ENCODE results near the gene PCIF1. TPM values are rescaled to one million over a fixed set of nuclear protein-coding genes. Genes with fewer than 3 reads are reported as not detected.
A peak's percentile ranks its signal among the peaks of the same experiment; 100 is the strongest.

PCIF1 gene
- total RNA-seq (2014; rRNA removed; shearing (Covaris generic)) = 5.2 and 9.6 TPM in 2 replicates

DNA sequence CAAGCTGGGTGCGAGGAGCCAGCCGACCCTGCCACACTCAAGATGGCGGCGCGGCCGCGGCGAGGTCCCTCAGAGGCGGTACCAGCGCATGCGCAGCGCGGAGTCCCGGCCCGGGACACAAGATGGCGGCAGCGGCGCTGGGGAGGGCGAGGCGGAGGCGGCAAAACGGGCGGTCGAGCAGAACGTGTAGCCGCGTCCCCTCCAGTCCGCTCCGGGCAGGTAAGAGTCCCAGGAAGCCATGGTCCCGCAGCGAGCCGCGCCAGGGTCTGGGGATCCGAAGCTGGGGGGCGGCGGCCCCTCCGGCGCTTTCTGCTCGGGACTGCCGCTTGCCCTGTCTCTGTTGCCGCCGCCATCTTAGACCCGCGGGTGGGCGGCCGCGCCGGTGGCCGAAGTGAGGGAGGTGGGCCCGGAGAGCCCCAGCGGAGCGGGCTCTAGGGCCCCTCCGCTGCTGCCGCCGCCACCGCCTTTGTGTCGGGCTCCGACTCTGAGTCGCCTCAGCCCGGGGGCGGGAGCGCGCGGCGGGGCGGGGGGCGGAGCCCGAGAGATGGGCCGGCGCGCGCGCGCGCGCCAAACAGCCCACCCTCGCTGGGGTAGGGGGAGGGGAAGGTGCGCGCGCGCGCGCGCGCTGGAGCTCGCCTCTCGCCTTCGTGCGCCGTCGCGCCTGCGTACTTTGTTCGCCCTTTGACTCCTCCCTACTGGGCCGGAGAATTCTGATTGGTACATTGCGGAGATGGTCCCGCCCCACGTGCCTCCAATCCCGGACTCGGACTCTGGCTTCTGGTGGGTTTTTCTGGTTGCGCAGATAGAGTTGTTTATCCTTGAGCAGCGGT, at the start of gene PCIF1:
TSS of gene PCIF1 (plus strand) at position 98 of the 830 bp plus-strand sequence. CDS start 4,317 bp downstream, outside the sequence.
- H3K27me3 ChIP-seq (replicated peaks) = no peaks in the 10 kb centered on the region
- H3K4me3 ChIP-seq = peak within 1 kb of the TSS; percentile 96
- DNase-seq (ENCODE audit: low read depth in 1 of 2, low spot score in 2 of 2) = peak; percentile 98 to 99
- H3K36me3 ChIP-seq = peaks cover 40% of the 10 kb centered on the region
- no peaks in the 10 kb centered on the region for H3K9me3 ChIP-seq (replicated peaks)
- H3K27ac ChIP-seq = peak within 1 kb of the TSS; percentile 99
- peaks cover 7% of the 10 kb centered on the region for H3K4me1 ChIP-seq (replicated peaks)

DNA sequence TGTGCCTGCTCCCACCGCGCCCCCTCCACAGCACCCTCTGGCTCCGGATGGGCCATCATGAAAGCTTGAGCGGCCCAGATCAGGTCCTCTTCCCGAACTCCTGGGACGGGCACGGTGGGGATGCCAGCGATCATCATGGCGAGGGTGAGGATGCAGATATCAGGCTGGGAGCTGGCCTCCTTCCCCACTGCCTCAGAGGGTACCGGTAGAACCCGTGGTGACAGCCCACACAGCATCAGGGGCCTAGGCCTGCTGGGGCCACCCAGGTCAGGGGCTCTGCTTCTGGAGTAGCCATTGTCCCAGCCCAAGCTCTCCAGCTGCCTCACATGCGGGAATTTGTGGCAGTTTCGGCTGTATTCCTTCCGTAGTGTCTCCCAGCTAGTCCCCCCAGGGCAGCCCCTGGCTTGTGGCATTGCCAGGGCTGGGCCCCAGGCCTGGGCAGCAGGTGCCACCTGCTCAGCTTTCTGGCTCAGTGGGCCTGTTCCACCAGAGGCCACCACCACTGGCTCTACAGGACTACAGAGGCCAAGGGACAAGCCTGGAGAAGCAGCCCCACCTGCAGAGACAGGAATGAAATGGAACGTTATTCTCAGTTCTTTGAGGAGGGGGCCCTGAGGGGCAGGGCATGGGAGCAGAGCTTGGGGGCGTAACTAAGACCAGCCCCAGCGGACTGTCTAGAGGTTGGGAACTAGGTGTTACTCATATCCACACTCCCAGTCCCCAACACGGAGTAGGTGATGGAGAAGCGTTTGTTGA, 47.7 kb upstream of the PCIF1 start:
- Histone ChIP-seq H3K27ac (no peak overlapping the region), H3K9me3 (replicated peaks) (no peaks in the 10 kb centered on the region), H3K27me3 (replicated peaks) (no peaks in the 10 kb centered on the region), H3K36me3 (peaks cover 54% of the 10 kb centered on the region), H3K4me1 (replicated peaks) (peaks cover 27% of the 10 kb centered on the region), H3K4me3 (no peak overlapping the region)
- no peak for DNase-seq (ENCODE audit: low read depth in 1 of 2, low spot score in 2 of 2)

DNA sequence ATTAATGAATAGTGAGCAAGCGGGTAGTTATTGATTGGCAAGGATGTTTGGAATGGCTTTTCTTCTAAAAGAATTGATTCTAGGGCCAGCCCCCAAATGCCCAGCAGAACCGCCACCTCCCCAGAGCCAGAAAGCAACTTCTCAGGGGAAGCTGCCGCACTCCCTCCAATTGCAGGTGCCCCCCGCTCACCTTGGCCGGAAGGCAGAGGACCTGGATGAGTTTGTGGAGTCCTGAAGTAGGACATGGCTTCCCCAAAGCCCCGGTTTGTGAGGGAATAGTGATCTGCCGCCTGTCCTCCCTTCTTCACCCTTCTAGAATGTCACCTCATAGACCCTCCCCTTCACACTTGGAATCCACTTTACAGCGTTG, 47.2 kb upstream of the PCIF1 start, which contains the start of gene SPATA25:
TSS of gene SPATA25 (minus strand) at position 277 of the 370 bp plus-strand sequence. CDS start at position 245, 32 bp downstream.
- Histone ChIP-seq H3K4me1 (replicated peaks) (peaks cover 33% of the 10 kb centered on the region), H3K27me3 (replicated peaks) (no peaks in the 10 kb centered on the region), H3K27ac (no peak within 1 kb of the TSS), H3K4me3 (no peak within 1 kb of the TSS), H3K36me3 (peaks cover 51% of the 10 kb centered on the region), H3K9me3 (replicated peaks) (no peaks in the 10 kb centered on the region)
- DNase-seq (ENCODE audit: low read depth in 1 of 2, low spot score in 2 of 2) = no peak

DNA sequence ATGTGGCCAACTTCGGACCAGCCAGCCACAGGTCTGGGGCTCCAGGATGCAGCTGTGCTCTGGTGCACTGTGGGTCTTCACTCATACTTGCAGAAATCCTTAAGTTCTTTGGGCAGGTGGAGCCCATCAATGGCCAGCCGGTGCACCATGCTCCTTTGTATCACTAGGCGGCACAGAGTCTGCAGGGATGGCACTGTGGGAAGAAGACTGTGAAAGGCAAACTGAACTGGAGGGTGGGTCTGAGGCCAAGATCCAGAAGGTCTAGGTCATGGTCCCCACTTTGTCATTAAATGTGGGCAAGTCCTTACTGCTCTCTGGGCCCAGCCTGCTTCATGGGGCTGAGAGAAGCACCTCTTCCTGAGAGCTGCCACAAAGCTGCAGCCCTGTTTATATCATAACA, 45.8 kb upstream of the PCIF1 start:
- DNase-seq (ENCODE audit: low read depth in 1 of 2, low spot score in 2 of 2) = no peak
- no peak overlapping the region for H3K27ac ChIP-seq
- H3K36me3 ChIP-seq = peaks cover 48% of the 10 kb centered on the region
- no peaks in the 10 kb centered on the region for H3K9me3 ChIP-seq (replicated peaks)
- H3K27me3 ChIP-seq (replicated peaks) = no peaks in the 10 kb centered on the region
- H3K4me1 ChIP-seq (replicated peaks) = peaks cover 34% of the 10 kb centered on the region
- no peak overlapping the region for H3K4me3 ChIP-seq

DNA sequence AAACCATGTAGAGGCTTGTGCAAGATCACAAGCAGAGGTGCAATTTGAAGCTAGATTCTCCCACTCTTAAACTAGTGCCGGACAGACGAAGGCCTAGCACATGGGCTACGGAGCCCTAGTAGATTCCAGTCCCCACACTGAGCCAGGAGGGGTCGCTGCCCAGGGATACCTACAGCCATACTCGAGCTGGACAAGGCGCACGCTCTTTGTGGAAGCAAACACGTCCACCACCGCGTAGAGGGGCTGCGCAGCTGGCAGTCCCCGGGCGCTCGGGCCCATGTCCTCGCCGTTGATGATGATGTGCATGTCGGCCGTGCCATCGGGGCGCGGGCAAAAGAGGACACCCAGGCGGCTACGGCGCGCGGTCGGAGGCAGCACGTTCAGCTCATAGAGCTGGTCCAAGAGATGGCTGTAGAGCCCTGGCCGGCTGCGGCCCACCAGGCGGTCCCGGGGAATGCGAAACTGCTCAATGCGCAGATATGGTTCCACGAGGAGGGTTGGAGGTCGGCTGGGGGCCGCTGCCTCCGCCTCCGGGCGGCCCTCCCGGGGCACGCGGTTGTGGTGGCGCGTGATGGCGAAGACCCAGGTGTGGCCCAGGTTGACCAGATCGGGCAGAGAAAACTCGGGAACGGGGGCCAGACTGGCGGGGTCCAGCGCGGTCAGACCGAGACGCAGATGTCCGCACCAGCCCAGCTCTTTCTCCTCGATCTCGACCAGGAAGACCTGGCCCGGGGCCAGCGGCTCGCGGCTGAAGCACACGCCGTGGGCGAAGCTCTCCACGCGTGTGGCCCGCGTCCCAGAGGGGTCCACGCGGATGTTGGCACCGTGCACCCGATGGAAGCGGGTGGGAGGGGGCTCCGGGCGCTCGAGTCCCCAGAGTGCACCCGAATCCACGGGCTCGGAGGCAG, 44.2 kb upstream of the PCIF1 start:
- DNase-seq (ENCODE audit: low read depth in 1 of 2, low spot score in 2 of 2) = peak; percentile 71 to 86
- H3K9me3 ChIP-seq (replicated peaks) = no peaks in the 10 kb centered on the region
- H3K4me1 ChIP-seq (replicated peaks) = peaks cover 25% of the 10 kb centered on the region
- peak overlapping the region; percentile 26 for H3K27ac ChIP-seq
- peaks cover 44% of the 10 kb centered on the region for H3K36me3 ChIP-seq
- no peaks in the 10 kb centered on the region for H3K27me3 ChIP-seq (replicated peaks)
- peak overlapping the region; percentile 79 for H3K4me3 ChIP-seq

DNA sequence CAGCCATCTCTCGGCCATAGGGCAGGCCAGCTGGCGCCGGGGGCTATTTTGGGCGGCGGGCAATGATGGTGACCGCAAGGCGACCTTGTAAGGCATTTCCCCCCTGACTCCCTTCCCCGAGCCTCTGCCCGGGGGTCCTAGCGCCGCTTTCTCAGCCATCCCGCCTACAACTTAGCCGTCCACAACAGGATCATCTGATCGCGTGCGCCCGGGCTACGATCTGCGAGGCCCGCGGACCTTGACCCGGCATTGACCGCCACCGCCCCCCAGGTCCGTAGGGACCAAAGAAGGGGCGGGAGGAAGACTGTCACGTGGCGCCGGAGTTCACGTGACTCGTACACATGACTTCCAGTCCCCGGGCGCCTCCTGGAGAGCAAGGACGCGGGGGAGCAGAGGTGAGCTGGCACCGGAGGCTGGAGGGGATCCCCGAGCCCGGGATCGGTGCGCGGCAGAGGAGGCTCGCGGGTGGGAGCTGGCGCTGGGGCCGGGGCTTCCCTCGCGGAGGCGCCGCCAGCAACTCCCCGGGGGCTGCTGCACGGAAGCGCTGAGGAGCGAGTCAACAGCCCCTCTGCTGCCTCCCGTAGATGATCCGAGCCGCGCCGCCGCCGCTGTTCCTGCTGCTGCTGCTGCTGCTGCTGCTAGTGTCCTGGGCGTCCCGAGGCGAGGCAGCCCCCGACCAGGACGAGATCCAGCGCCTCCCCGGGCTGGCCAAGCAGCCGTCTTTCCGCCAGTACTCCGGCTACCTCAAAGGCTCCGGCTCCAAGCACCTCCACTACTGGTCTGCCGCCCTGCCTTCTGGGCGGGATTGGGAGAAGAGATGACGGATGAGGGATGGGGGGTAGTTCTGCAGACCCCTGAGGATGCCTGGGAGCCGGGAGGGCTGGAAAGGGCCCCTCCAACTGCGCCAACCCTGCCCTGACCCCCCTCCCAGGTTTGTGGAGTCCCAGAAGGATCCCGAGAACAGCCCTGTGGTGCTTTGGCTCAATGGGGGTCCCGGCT, 43.2 kb upstream of the PCIF1 start, which contains the start of the genes CTSA and NEURL2:
TSS of gene CTSA (plus strand) at position 351 of the 999 bp plus-strand sequence. CDS start at position 585, 234 bp downstream.
TSS of gene NEURL2 (minus strand) at position 224 of the 999 bp plus-strand sequence. CDS start at position 7, 217 bp downstream.
- peak; percentile 93 to 95 for DNase-seq (ENCODE audit: low read depth in 1 of 2, low spot score in 2 of 2)
- Histone ChIP-seq H3K9me3 (replicated peaks) (no peaks in the 10 kb centered on the region), H3K36me3 (peaks cover 41% of the 10 kb centered on the region), H3K27me3 (replicated peaks) (no peaks in the 10 kb centered on the region), H3K4me3 (peak within 1 kb of the TSS; percentile 79), H3K4me1 (replicated peaks) (peaks cover 24% of the 10 kb centered on the region), H3K27ac (peak within 1 kb of the TSS; percentile 26)

DNA sequence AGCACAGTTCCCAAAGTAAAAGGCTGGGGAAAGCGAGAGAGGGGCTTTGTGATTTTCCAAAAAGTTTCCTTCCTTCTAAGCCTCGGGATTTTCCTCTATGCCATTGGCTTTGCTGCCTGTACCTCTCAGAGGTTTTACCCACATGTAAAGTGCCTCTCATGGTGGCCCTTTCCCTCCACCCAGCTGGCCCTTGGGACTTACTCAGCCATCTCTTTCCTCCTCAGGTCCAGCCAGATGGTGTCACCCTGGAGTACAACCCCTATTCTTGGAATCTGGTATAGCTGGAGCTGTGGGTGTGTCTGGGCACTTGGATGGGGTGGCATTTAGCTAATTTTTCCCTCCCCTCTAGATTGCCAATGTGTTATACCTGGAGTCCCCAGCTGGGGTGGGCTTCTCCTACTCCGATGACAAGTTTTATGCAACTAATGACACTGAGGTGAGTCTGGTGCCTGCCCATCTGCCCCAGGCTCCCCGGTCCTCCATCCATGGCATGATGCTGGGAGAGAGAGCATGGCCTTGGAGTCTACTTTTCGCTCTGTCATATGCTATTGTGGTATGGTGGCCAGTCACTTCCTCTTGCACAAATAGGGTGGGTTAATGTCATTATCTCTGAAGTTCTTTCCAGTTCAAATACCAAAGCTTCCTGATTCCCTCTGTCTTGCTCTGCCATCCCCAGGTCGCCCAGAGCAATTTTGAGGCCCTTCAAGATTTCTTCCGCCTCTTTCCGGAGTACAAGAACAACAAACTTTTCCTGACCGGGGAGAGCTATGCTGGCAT, 42.2 kb upstream of the PCIF1 start:
- Histone ChIP-seq H3K36me3 (peaks cover 41% of the 10 kb centered on the region), H3K4me1 (replicated peaks) (peaks cover 24% of the 10 kb centered on the region), H3K4me3 (peak overlapping the region; percentile 79), H3K9me3 (replicated peaks) (no peaks in the 10 kb centered on the region), H3K27me3 (replicated peaks) (no peaks in the 10 kb centered on the region), H3K27ac (no peak overlapping the region)
- peak in 1 of 2 experiments; percentile 18 for DNase-seq (ENCODE audit: low read depth in 1 of 2, low spot score in 2 of 2)

DNA sequence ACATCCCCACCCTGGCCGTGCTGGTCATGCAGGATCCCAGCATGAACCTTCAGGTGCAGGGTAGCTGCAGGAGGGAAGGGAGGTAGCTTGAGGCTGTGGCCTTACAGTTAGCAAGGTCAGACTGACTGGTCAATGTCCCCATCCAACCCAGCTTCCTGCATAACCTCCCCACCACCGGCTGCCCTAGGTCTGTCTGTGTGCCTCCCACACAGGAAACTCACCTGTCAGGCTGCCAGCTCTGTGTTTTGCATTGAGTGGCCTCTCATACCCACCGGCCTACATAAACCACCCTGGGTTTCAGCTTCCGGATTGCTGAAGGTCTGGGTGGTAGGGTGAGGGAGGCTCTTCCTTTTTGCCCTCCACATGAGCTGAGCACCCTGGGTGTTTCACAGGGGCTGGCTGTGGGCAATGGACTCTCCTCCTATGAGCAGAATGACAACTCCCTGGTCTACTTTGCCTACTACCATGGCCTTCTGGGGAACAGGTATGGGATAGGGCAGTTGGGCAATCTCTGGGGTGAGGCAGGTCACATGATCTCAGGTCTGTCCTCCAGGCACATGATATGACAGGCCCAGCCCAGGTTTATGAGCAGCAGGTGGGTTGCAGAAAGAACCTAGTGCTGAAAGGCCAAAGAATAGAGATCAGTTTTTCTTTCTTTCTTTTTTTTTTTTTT, 41.5 kb upstream of the PCIF1 start:
- no peak overlapping the region for H3K4me3 ChIP-seq
- peaks cover 24% of the 10 kb centered on the region for H3K4me1 ChIP-seq (replicated peaks)

DNA sequence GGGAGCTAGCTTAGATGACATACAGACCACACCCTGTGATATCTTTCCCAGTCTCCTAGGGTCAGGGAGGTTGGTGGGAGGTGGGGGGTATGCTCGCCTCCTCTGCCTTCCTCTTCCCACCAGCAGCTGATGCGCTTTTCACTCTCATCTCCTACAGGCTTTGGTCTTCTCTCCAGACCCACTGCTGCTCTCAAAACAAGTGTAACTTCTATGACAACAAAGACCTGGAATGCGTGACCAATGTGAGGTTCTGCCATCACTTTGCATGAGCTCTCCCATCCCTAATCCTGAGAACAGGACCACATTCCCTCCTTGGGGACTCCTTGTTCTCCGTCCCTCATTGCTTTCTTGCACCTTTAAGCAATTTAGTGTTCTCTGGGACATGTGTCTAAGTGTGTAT, 40.7 kb upstream of the PCIF1 start:
- H3K4me3 ChIP-seq = no peak overlapping the region
- no peak overlapping the region for H3K27ac ChIP-seq
- peaks cover 24% of the 10 kb centered on the region for H3K4me1 ChIP-seq (replicated peaks)
- H3K9me3 ChIP-seq (replicated peaks) = no peaks in the 10 kb centered on the region
- peaks cover 41% of the 10 kb centered on the region for H3K36me3 ChIP-seq
- no peak for DNase-seq (ENCODE audit: low read depth in 1 of 2, low spot score in 2 of 2)
- H3K27me3 ChIP-seq (replicated peaks) = no peaks in the 10 kb centered on the region

More for the DNA sequence above, 41.5 kb upstream of the PCIF1 start:
- Histone ChIP-seq H3K27ac (no peak overlapping the region), H3K36me3 (peaks cover 41% of the 10 kb centered on the region), H3K27me3 (replicated peaks) (no peaks in the 10 kb centered on the region), H3K9me3 (replicated peaks) (no peaks in the 10 kb centered on the region)
- DNase-seq (ENCODE audit: low read depth in 1 of 2, low spot score in 2 of 2) = no peak

DNA sequence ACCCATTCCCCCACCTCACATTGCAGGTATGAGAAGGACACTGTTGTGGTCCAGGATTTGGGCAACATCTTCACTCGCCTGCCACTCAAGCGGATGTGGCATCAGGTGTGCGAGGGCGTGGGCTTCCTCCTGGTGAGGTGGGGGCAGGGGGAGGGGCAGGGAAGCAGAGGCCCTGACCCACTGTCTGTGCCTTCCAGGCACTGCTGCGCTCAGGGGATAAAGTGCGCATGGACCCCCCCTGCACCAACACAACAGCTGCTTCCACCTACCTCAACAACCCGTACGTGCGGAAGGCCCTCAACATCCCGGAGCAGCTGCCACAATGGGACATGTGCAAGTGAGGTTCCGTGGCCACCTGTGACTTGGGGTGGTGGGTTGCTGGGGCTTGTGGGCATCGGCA, 39.7 kb upstream of the PCIF1 start:
- no peaks in the 10 kb centered on the region for H3K27me3 ChIP-seq (replicated peaks)
- H3K4me3 ChIP-seq = no peak overlapping the region
- H3K4me1 ChIP-seq (replicated peaks) = peaks cover 23% of the 10 kb centered on the region
- no peak overlapping the region for H3K27ac ChIP-seq
- H3K9me3 ChIP-seq (replicated peaks) = no peaks in the 10 kb centered on the region
- peaks cover 41% of the 10 kb centered on the region for H3K36me3 ChIP-seq
- no peak for DNase-seq (ENCODE audit: low read depth in 1 of 2, low spot score in 2 of 2)

DNA sequence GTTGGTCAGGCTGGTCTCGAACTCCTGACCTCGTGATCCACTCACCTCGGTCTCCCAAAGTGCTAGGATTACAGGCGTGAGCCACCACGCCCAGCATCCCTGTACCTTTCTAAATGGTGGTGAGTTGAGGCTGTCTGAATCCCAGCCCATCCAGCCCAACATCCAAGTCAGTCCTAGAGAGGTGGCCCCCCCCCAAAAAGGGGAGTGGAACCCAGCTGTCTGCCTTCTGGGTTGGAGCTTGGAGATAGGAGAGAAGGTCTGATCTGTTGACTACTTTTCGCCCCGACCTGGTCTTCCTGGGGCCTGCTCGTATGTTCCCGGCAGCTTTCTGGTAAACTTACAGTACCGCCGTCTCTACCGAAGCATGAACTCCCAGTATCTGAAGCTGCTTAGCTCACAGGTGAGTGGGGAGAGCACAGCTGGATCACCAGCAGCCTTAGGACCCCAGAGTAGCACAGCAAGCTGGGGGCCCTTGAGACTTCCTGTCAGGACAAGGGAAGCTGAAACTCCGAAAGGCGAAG, 37.8 kb upstream of the PCIF1 start:
- Histone ChIP-seq H3K9me3 (replicated peaks) (no peaks in the 10 kb centered on the region), H3K4me1 (replicated peaks) (peaks cover 8% of the 10 kb centered on the region), H3K4me3 (no peak overlapping the region), H3K27me3 (replicated peaks) (no peaks in the 10 kb centered on the region), H3K36me3 (peaks cover 41% of the 10 kb centered on the region), H3K27ac (no peak overlapping the region)
- DNase-seq (ENCODE audit: low read depth in 1 of 2, low spot score in 2 of 2) = no peak
